ENCODE results near the gene RTN4R. TPM values are rescaled to one million over a fixed set of nuclear protein-coding genes. Genes with fewer than 3 reads are reported as not detected.

RTN4R gene
- total RNA-seq, 1 experiment from 2014 or later, result 16.3 TPM

GRCh38 chr22:20248461-20248978, 19.6 kb downstream of the RTN4R start:
- in situ Hi-C loops (cut with HindIII; ENCODE audit: low pct_unique_long_range_greater_than_20kb, low sequenced_read_pairs) (no loop called here), intact Hi-C loops (cut with micrococcal nuclease; ENCODE audit: unreplicated experiment) (no loop called here)
- Histone ChIP-seq H3K27ac (ENCODE audit: low read length) (no peak overlapping the region), H3K4me1 (ENCODE audit: control insufficient read depth, insufficient read depth, low read length) (peaks cover 4% of the 10 kb centered on the region; the same call in 1 of the 2 replicates), H3K27me3 (ENCODE audit: control insufficient read depth, insufficient read depth, low read length) (no peaks in the 10 kb centered on the region), H3K9me3 (ENCODE audit: control insufficient read depth, insufficient read depth, low read depth, low read length) (no peaks in the 10 kb centered on the region), H3K4me3 (ENCODE audit: low read depth in 2 of 2, low read length in 2 of 2) (no peak overlapping the region), H3K36me3 (ENCODE audit: control insufficient read depth, insufficient read depth, low read length) (no peaks in the 10 kb centered on the region)
- POLR2A ChIA-PET, result no interaction called here
- no TSS peak for BruUV-seq (replicated peaks)
- TF ChIP-seq SIN3A (IDR thresholded peaks at IDR 0.05; ENCODE audit: borderline replicate concordance, insufficient read depth, low read depth, low read length), result no peak
- TF ChIP-seq CTCF (IDR thresholded peaks at IDR 0.05), result no peak
- TF ChIP-seq TCF7L2 (IDR thresholded peaks at IDR 0.05; ENCODE audit: low read depth, low read length), result no peak
- TF ChIP-seq REST (IDR thresholded peaks at IDR 0.05; ENCODE audit: insufficient read depth in 1 of 2, low read depth in 2 of 2, low read length in 1 of 2), result no peak
- no peak for TF ChIP-seq POLR2AphosphoS5 (IDR thresholded peaks at IDR 0.05; ENCODE audit: low read depth, low read length)
- CTCF ChIA-PET, result no interaction called here
- DNase-seq (ENCODE audit: low read depth, low spot score) (no peak), ATAC-seq (no peak)

- no peak for TF ChIP-seq REST (IDR thresholded peaks at IDR 0.05; ENCODE audit: insufficient read depth in 1 of 2, low read depth in 2 of 2, low read length in 1 of 2)
- no peak for TF ChIP-seq CTCF (IDR thresholded peaks at IDR 0.05)
- no peak for TF ChIP-seq POLR2AphosphoS5 (IDR thresholded peaks at IDR 0.05; ENCODE audit: low read depth, low read length)
- no peak for TF ChIP-seq TCF7L2 (IDR thresholded peaks at IDR 0.05; ENCODE audit: low read depth, low read length)
- no peak for TF ChIP-seq SIN3A (IDR thresholded peaks at IDR 0.05; ENCODE audit: borderline replicate concordance, insufficient read depth, low read depth, low read length)
- Histone ChIP-seq H3K9me3 (ENCODE audit: control insufficient read depth, insufficient read depth, low read depth, low read length) (no peaks in the 10 kb centered on the region), H3K27me3 (ENCODE audit: control insufficient read depth, insufficient read depth, low read length) (no peaks in the 10 kb centered on the region), H3K27ac (ENCODE audit: low read length) (no peak overlapping the region), H3K4me1 (ENCODE audit: control insufficient read depth, insufficient read depth, low read length) (peaks cover 4% of the 10 kb centered on the region; the same call in 1 of the 2 replicates), H3K36me3 (ENCODE audit: control insufficient read depth, insufficient read depth, low read length) (no peaks in the 10 kb centered on the region), H3K4me3 (ENCODE audit: low read depth in 2 of 2, low read length in 2 of 2) (no peak overlapping the region)
- in situ Hi-C loops (cut with HindIII; ENCODE audit: low pct_unique_long_range_greater_than_20kb, low sequenced_read_pairs) (no loop called here), intact Hi-C loops (cut with micrococcal nuclease; ENCODE audit: unreplicated experiment) (no loop called here)
- ChIA-PET POLR2A (no interaction called here), CTCF (interaction anchor here (0.8 kb wide), 1 partner anchor 10 kb away, joined by 4 read pairs; no protein-coding TSS in a partner anchor)
- BruUV-seq (replicated peaks), result no TSS peak
- no peak for DNase-seq (ENCODE audit: low read depth, low spot score)
- ATAC-seq, result no peak
These were observed 20.4 kb downstream of the RTN4R start for GRCh38 chr22:20247608-20248171.

Data from Panc1 (cell line).